OCI-LY1 (cell line): ENCODE results near the gene SMIM24.
"Not testable (repeated sequence)": the region's sequence is repeated elsewhere in the genome, so short reads cannot be mapped to it uniquely, and the experiment has no call there.

Experiments used
- CTCF ChIP-seq: fragments of 200-600 bp; sonication (generic), shearing (Covaris generic); IDR thresholded peaks from 2 replicates; pipeline ENCODE4 v1.5.1; 2017; ENCODE audit warnings: mild to moderate bottlenecking, antibody characterized with exemption, low read length, moderate library complexity, mixed read lengths
- EZH2 ChIP-seq: fragments of 200-600 bp; sonication (generic), shearing (Covaris generic); IDR thresholded peaks from 2 replicates; pipeline ENCODE4 v1.8.0; 2017; ENCODE audit warnings: borderline replicate concordance, mixed run types, mild to moderate bottlenecking, antibody characterized with exemption, low read length, moderate library complexity, mixed read lengths

GRCh38 chr19:3446657-3447056 lies 33.7 kb downstream of the SMIM24 start:
- not testable (repeated sequence) for TF ChIP-seq CTCF, EZH2
